Liver (tissue), 9 donors: ENCODE results near the gene SUCLG2. TPM values are rescaled to one million over a fixed set of nuclear protein-coding genes. Genes with fewer than 3 reads are reported as not detected.

Source experiments
- DNase-seq: peaks from one replicate; pipeline ENCODE4 v3.0.0-alpha.2; 2017; ENCODE audit warnings: low spot score
- H3K27ac ChIP-seq, 2 donors: one replicate each; pipeline ENCODE4 v1.7.0; 2013; ENCODE audit warnings: inconsistent platforms in 2 of 2, low read length in 2 of 2, control low read depth in 1 of 2, low read depth in 1 of 2, mild to moderate bottlenecking in 1 of 2
- H3K27me3 ChIP-seq, 4 donors: one replicate each; pipeline versions ENCODE4 v1.6.1 to v1.7.0; 2013; ENCODE audit warnings: low read length in 3 of 4, inconsistent platforms in 1 of 4, mild to moderate bottlenecking in 1 of 4, moderate library complexity in 1 of 4; ENCODE audit not compliant: control insufficient read depth in 4 of 4, insufficient read depth in 4 of 4
- H3K36me3 ChIP-seq, 4 donors: one replicate each; pipeline versions ENCODE4 v1.6.1 to v1.7.0; 2013; ENCODE audit warnings: low read length in 3 of 4, mild to moderate bottlenecking in 3 of 4, low read depth in 1 of 4, moderate library complexity in 1 of 4; ENCODE audit not compliant: control insufficient read depth in 4 of 4, insufficient read depth in 3 of 4
- H3K4me1 ChIP-seq, 4 donors: one replicate each; pipeline versions ENCODE4 v1.6.1 to v1.7.0; 2013; ENCODE audit warnings: low read length in 3 of 4, mild to moderate bottlenecking in 3 of 4, moderate library complexity in 1 of 4; ENCODE audit not compliant: control insufficient read depth in 4 of 4, insufficient read depth in 4 of 4
- H3K4me3 ChIP-seq, 3 donors: one replicate each; pipeline versions ENCODE4 v1.6.1 to v1.7.0; 2013; ENCODE audit warnings: low read length in 3 of 3, control low read depth in 1 of 3, low read depth in 1 of 3, mild to moderate bottlenecking in 1 of 3
- H3K9ac ChIP-seq, 2 donors: one replicate each; pipeline ENCODE4 v1.7.0; 2013; ENCODE audit warnings: low read length in 2 of 2, mild to moderate bottlenecking in 2 of 2, moderate library complexity in 2 of 2, control low read depth in 1 of 2, low read depth in 1 of 2
- H3K9me3 ChIP-seq, 4 donors: one replicate each; pipeline versions ENCODE4 v1.6.1 to v1.7.0; 2013; ENCODE audit warnings: low read length in 3 of 4; ENCODE audit not compliant: control insufficient read depth in 4 of 4
- ATF3 ChIP-seq: IDR thresholded peaks from 2 replicates; pipeline ENCODE4 v1.6.1; 2016; ENCODE audit warnings: antibody characterized with exemption
- CTCF ChIP-seq: fragments of 150-350 bp; IDR thresholded peaks from 2 replicates; pipeline ENCODE4 v1.5.1; 2017; ENCODE audit warnings: improper control_type of control experiment, low read depth, low read length; ENCODE audit not compliant: missing input control
- EGR1 ChIP-seq, 2 donors: IDR thresholded peaks; 2 replicates each; pipeline ENCODE4 v1.6.1; 2016 to 2018; ENCODE audit warnings: antibody characterized with exemption in 2 of 2, low read depth in 2 of 2
- FOXA1 ChIP-seq: IDR thresholded peaks from 2 replicates; pipeline ENCODE4 v1.6.1; 2016; ENCODE audit warnings: antibody characterized with exemption
- FOXA2 ChIP-seq: IDR thresholded peaks from 2 replicates; pipeline ENCODE4 v1.6.1; 2016; ENCODE audit warnings: antibody characterized with exemption
- GABPA ChIP-seq, 2 donors: IDR thresholded peaks in 1 of 2; conservative IDR thresholded peaks in 1 of 2; 2 replicates each; pipeline ENCODE4 v1.6.1; 2016; ENCODE audit warnings: antibody characterized with exemption in 2 of 2, mild to moderate bottlenecking in 1 of 2, moderate library complexity in 1 of 2
- HNF4A ChIP-seq, 2 donors: conservative IDR thresholded peaks; 2 replicates each; pipeline ENCODE4 v1.6.1; 2016; ENCODE audit warnings: antibody characterized with exemption in 2 of 2, mild to moderate bottlenecking in 2 of 2
- HNF4G ChIP-seq: IDR thresholded peaks from 2 replicates; pipeline ENCODE4 v1.6.1; 2016; ENCODE audit warnings: antibody characterized with exemption
- JUND ChIP-seq, 2 donors: IDR thresholded peaks; 2 replicates each; pipeline ENCODE4 v1.6.1; 2016; ENCODE audit warnings: antibody characterized with exemption in 2 of 2
- MAX ChIP-seq: IDR thresholded peaks from 2 replicates; pipeline ENCODE4 v1.6.1; 2016; ENCODE audit warnings: antibody characterized with exemption
- NR2F2 ChIP-seq: IDR thresholded peaks from 2 replicates; pipeline ENCODE4 v1.6.1; 2016; ENCODE audit warnings: antibody characterized with exemption
- RAD21 ChIP-seq, 2 donors: IDR thresholded peaks; 2 replicates each; pipeline ENCODE4 v1.6.1; 2016; ENCODE audit warnings: antibody characterized with exemption in 2 of 2, mild to moderate bottlenecking in 2 of 2
- REST ChIP-seq: IDR thresholded peaks from 2 replicates; pipeline ENCODE4 v1.6.1; 2016; ENCODE audit warnings: antibody characterized with exemption, mild to moderate bottlenecking
- RXRA ChIP-seq, 2 donors: IDR thresholded peaks; 2 replicates each; pipeline ENCODE4 v1.6.1; 2017 to 2018; ENCODE audit warnings: antibody characterized with exemption in 2 of 2, mild to moderate bottlenecking in 1 of 2
- SP1 ChIP-seq: IDR thresholded peaks from 2 replicates; pipeline ENCODE4 v1.6.1; 2018; ENCODE audit warnings: antibody characterized with exemption, mild to moderate bottlenecking
- TAF1 ChIP-seq: conservative IDR thresholded peaks from 2 replicates; pipeline ENCODE4 v1.6.1; 2016; ENCODE audit warnings: antibody characterized with exemption, mild to moderate bottlenecking
- YY1 ChIP-seq: IDR thresholded peaks from 2 replicates; pipeline ENCODE4 v1.6.1; 2016; ENCODE audit warnings: antibody characterized with exemption, mild to moderate bottlenecking
- WGBS: extraction: QIAGEN DNeasy Blood & Tissue Kit; methylation state at CpG from one replicate; pipeline ENCODE4 v1.1.7; 2013; 5-methylcytosine and 5-hydroxymethylcytosine counted together
- polyA plus RNA-seq, 2 donors: library from polyadenylated mRNA; stranded (reverse) in 1 of 2; unstranded in 1 of 2; fragments of 200-250 nt in 1 of 2; fragments of >200 nt in 1 of 2; fragmentation: Nextera tagmentation in 1 of 2; extraction: Ambion mirVana in 1 of 2; gene quantifications; one replicate each; pipeline versions ENCODE4 v1.2.1 to v1.2.3, GENCODE V29; 2013 to 2015
- total RNA-seq, 2 donors: library from RNA; depleted of rRNA; stranded (reverse); fragments of >200 nt; gene quantifications; one replicate each; pipeline ENCODE4 v1.2.3, GENCODE V29; 2014
- donor health status: healthy.
- donor health status: healthy.
- donor health status: healthy.
- donor health status: healthy.
- donor health status: healthy.

The SUCLG2 gene
- total and polyA plus RNA-seq, 4 donors, result 45.3 to 114 (median 92.8) TPM

- TF ChIP-seq FOXA1, result no peak
- TF ChIP-seq EGR1 (IDR thresholded peaks at IDR 0.05; ENCODE audit: low read depth in 2 of 2), result no peak
- TF ChIP-seq RAD21 (IDR thresholded peaks at IDR 0.05), result no peak
- TF ChIP-seq NR2F2, result no peak
- TF ChIP-seq YY1, result no peak
- no peak for TF ChIP-seq SP1
- no peak for TF ChIP-seq RXRA (IDR thresholded peaks at IDR 0.05)
- TF ChIP-seq CTCF, result no peak
- TF ChIP-seq JUND (IDR thresholded peaks at IDR 0.05), result no peak
- no peak for TF ChIP-seq HNF4A (conservative IDR thresholded peaks at IDR 0.05)
- no peak for DNase-seq
- Histone ChIP-seq H3K27ac (no peak overlapping the region), H3K36me3 (no peaks in the 10 kb centered on the region), H3K9ac (no peak overlapping the region), H3K4me3 (no peak overlapping the region), H3K4me1 (peaks cover 0 to 10% (median 6%) of the 10 kb centered on the region in 4 donors), H3K27me3 (no peaks in the 10 kb centered on the region), H3K9me3 (no peaks in the 10 kb centered on the region)
- 89% methylated on average over 3 of the region's 3 CpGs for WGBS
These were observed 119.4 kb downstream of the SUCLG2 start for GRCh38 chr3:67535006-67535405.

- Histone ChIP-seq H3K9me3 (no peaks in the 10 kb centered on the region), H3K4me3 (no peak overlapping the region)
These were observed 119.8 kb downstream of the SUCLG2 start for GRCh38 chr3:67534594-67534993.

GRCh38 chr3:67531181-67532101, 123.0 kb downstream of the SUCLG2 start:
- peaks cover 4 to 11% (median 6%) of the 10 kb centered on the region in 4 donors for H3K36me3 ChIP-seq
- H3K27ac ChIP-seq, result peak overlapping the region; percentile 31 to 38
- WGBS, result 48% methylated on average over 6 of the region's 6 CpGs
- peaks cover 0 to 12% (median 4%) of the 10 kb centered on the region in 4 donors for H3K4me1 ChIP-seq
- H3K27me3 ChIP-seq, result no peaks in the 10 kb centered on the region
- H3K4me3 ChIP-seq, result no peak overlapping the region
- H3K9me3 ChIP-seq, result no peaks in the 10 kb centered on the region
- H3K9ac ChIP-seq, result peak overlapping the region in 1 of 2 donors; percentile 56
- DNase-seq, result no peak
- TF ChIP-seq TAF1 (no peak), MAX (peak; percentile 7), JUND (IDR thresholded peaks at IDR 0.05) (peak in 1 of 2 donors; percentile 26), RXRA (IDR thresholded peaks at IDR 0.05) (peak in 1 of 2 donors; percentile 60), CTCF (no peak), HNF4A (conservative IDR thresholded peaks at IDR 0.05) (peak; percentile 51 to 69), FOXA1 (no peak), YY1 (peak; percentile 63), FOXA2 (peak; percentile 35), HNF4G (no peak), REST (no peak), RAD21 (IDR thresholded peaks at IDR 0.05) (peak in 1 of 2 donors; percentile 11), SP1 (no peak), EGR1 (IDR thresholded peaks at IDR 0.05; ENCODE audit: low read depth in 2 of 2) (no peak), GABPA (IDR thresholded peaks at IDR 0.05 in 1 of 2, conservative IDR thresholded peaks at IDR 0.05 in 1 of 2) (no peak), NR2F2 (no peak), ATF3 (no peak)

More at GRCh38 chr3:67534594-67534993, 119.8 kb downstream of the SUCLG2 start:
- TF ChIP-seq JUND (IDR thresholded peaks at IDR 0.05) (no peak), RAD21 (IDR thresholded peaks at IDR 0.05) (no peak), FOXA2 (no peak)
- no peak for DNase-seq
- H3K27ac ChIP-seq, result no peak overlapping the region
- H3K4me1 ChIP-seq, result peaks cover 0 to 12% (median 4%) of the 10 kb centered on the region in 4 donors
- no peaks in the 10 kb centered on the region for H3K36me3 ChIP-seq
- H3K27me3 ChIP-seq, result no peaks in the 10 kb centered on the region
- H3K9ac ChIP-seq, result no peak overlapping the region
